AG04449 (cell line): ENCODE measurements around the gene TTC23.

Experiments
- CTCF ChIA-PET: fragments of 350-600 bp; formaldehyde crosslinking; extraction: SDS; loops from one replicate; lab custom pipeline; 2021; ENCODE audit warnings: antibody characterized with exemption; lab: Yijun Ruan, JAX
- POLR2A ChIA-PET: fragments of 400-600, 350-600 bp; formaldehyde crosslinking; extraction: SDS; loops from one replicate; lab custom pipeline; 2020; ENCODE audit warnings: antibody characterized with exemption, inconsistent platforms; lab: Yijun Ruan, JAX
- DNase-seq: peaks from one replicate; pipeline ENCODE4 v3.0.0-alpha.2; 2010; ENCODE audit warnings: low read depth, low spot score
- H3K4me3 ChIP-seq: 2 replicates; pipeline ENCODE4 v1.5.1; 2011; ENCODE audit warnings: low read depth, mild to moderate bottlenecking, control low read depth, low read length
- CTCF ChIP-seq: IDR thresholded peaks from one replicate; pipeline ENCODE4 v1.5.1; 2011; ENCODE audit warnings: mild to moderate bottlenecking, moderate library complexity, low read length, control low read depth, inconsistent platforms; ENCODE audit not compliant: insufficient read depth; ENCODE audit errors: missing control alignments

Gene TTC23

DNA sequence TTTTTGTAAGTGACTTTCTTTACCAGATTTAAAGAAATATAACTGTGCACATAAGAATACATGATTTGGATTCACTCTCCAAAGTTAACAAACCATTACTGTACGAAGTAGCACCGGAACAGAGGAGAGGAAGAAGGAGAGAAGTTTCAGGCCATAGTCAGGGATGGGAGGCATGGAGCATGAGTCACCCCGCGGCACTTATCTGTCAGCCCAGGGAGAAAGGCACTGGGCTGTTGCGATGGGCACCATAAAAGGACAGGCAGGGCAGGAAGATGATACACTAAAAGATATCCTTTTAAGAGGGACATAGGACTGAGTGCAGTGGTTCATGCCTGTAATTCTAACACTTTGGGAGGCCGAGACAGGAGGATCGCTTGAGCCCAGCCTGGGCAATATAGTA lies 37.0 kb downstream of the TTC23 start:
- POLR2A ChIA-PET = no interaction called here
- CTCF ChIA-PET = interaction anchor here (0.7 to 14.3 kb wide), 17 partner anchors 10 to 146 kb away, joined by 3 to 356 read pairs (median 4); partner anchors contain the start of gene SYNM
- no peak overlapping the region for H3K4me3 ChIP-seq
- TF ChIP-seq CTCF = no peak
- peak; percentile 12 for DNase-seq

DNA sequence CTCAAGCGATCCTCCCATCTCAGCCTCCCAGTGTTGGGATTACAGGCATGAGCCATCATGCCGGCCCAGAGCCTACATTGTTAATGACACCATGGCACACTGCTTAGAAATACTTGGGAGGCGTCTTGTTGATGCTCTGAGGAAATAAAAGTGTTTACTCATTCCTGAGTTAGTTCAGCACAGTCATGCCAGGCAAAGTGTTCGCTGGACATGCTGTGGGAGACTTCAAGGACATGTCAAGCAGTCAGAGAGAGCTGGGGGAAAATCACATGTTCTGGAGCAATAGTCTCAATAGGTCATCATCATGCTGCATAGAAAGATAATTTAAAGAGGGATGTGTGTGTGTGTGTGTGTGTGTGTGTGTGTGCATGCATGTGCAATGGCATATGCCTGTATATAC lies 37.5 kb downstream of the TTC23 start:
- POLR2A ChIA-PET = no interaction called here
- DNase-seq = no peak
- H3K4me3 ChIP-seq = no peak overlapping the region
- TF ChIP-seq CTCF = no peak
- CTCF ChIA-PET = interaction anchor here (1.0 to 14.3 kb wide), 7 partner anchors 9 to 542 kb away, joined by 3 to 356 read pairs (median 13); partner anchors contain the start of gene SYNM

GRCh38 chr15:99210334-99210733 lies 39.0 kb downstream of the TTC23 start:
- H3K4me3 ChIP-seq = no peak overlapping the region
- DNase-seq = no peak
- TF ChIP-seq CTCF = no peak
- ChIA-PET CTCF (interaction anchor here (1.0 to 14.3 kb wide), 6 partner anchors 9 to 135 kb away, joined by 3 to 356 read pairs (median 8); partner anchors contain the start of gene SYNM), POLR2A (no interaction called here)

DNA sequence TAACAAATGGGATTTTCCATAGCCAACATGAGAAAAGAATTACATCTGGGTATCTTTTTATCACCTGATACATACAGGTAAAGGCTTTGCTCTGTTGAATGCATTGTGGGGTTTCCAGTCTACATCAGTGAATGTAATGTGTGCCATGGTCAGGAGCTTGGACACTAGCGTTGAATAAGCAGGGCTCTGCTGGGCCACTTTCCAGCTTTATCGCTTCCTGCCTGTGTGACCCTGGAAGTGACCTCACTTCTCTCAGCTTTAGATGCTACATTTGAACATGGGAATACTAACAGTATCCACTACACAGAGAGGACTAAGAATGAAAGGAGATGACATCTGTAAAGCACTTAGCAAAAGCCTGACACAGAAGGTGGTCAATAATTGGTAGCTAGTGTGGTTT lies 40.1 kb downstream of the TTC23 start:
- no peak for TF ChIP-seq CTCF
- DNase-seq = no peak
- no peak overlapping the region for H3K4me3 ChIP-seq
- ChIA-PET CTCF (interaction anchor here (2.9 to 14.3 kb wide), 3 partner anchors 99 to 134 kb away, joined by 13 to 356 read pairs (median 196); partner anchors contain the start of gene SYNM), POLR2A (interaction anchor here (0.6 kb wide), 1 partner anchor 123 kb away, joined by 3 read pairs; no protein-coding TSS in a partner anchor)

DNA sequence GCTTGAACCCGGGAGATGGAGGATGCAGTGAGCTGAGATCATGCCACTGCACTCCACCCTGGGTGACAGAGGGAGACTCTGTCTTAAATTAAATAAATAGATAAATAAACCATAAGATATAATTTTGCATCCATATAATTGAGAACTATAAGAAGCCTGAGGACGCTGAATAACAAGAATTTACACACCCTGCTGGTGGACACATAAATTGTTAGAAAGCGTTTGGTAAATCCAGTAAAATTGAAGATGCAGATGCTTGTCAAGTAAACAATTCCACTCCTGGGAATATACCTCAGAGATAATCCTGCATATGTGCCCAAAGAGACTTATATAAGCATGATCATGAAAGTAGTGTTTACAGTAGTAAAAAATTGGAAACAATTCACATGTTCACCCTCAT lies 41.7 kb downstream of the TTC23 start:
- CTCF ChIA-PET = interaction anchor here (1.4 to 14.3 kb wide), 3 partner anchors 97 to 522 kb away, joined by 3 to 356 read pairs (median 196); partner anchors contain the start of gene SYNM
- no peak overlapping the region for H3K4me3 ChIP-seq
- no peak for DNase-seq
- TF ChIP-seq CTCF = no peak
- POLR2A ChIA-PET = no interaction called here

GRCh38 chr15:99202176-99202552 lies 47.2 kb downstream of the TTC23 start:
- DNase-seq = no peak
- no peak overlapping the region for H3K4me3 ChIP-seq
- ChIA-PET CTCF (interaction anchor here (1.1 to 3.0 kb wide), 9 partner anchors 9 to 129 kb away, joined by 3 to 19 read pairs (median 5); partner anchors contain the start of gene SYNM), POLR2A (no interaction called here)
- no peak for TF ChIP-seq CTCF
